ENCODE results near the gene PSD.

The PSD gene

DNA sequence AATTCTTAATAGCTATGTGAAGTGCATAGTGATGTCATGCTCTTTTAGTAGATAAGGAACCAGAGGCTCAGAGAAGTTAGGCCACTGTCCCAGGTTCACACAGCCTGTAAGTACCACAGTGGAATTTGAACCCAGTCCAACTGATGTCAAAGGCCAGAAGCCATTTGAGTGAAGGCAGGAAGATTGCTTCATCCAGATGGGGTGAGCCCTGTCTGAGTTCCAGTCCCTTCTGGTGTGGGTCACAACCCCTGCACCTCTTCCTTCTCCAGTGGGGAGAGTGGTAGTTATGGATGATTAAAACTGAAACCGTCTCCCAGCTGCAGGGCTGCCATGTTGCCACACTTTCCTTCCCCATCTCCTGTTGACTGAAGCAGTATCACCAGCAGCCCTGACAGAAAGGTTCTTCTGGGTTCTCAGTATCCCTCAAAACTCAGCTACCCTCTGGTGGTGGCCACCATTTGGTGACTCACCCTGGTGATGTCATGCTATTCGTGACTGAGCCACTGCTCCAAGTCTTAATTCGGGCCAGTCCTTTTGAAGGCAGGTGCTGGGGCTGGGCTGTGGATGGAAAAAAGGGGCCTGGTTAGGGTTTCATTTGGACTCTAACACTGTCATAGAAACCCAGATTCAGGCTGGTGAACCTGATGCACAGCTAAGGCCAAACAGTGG lies 34.2 kb upstream of the PSD start:
- H3K4me3 ChIP-seq (ENCODE audit: low read depth, low read length), result no peak overlapping the region
- DNase-seq (ENCODE audit: low read depth), result peak; percentile 56
- TF ChIP-seq, protein P1, sequence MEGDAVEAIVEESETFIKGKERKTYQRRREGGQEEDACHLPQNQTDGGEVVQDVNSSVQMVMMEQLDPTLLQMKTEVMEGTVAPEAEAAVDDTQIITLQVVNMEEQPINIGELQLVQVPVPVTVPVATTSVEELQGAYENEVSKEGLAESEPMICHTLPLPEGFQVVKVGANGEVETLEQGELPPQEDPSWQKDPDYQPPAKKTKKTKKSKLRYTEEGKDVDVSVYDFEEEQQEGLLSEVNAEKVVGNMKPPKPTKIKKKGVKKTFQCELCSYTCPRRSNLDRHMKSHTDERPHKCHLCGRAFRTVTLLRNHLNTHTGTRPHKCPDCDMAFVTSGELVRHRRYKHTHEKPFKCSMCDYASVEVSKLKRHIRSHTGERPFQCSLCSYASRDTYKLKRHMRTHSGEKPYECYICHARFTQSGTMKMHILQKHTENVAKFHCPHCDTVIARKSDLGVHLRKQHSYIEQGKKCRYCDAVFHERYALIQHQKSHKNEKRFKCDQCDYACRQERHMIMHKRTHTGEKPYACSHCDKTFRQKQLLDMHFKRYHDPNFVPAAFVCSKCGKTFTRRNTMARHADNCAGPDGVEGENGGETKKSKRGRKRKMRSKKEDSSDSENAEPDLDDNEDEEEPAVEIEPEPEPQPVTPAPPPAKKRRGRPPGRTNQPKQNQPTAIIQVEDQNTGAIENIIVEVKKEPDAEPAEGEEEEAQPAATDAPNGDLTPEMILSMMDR (conservative IDR thresholded peaks at IDR 0.05; ENCODE audit: low read depth, low read length), result no peak

DNA sequence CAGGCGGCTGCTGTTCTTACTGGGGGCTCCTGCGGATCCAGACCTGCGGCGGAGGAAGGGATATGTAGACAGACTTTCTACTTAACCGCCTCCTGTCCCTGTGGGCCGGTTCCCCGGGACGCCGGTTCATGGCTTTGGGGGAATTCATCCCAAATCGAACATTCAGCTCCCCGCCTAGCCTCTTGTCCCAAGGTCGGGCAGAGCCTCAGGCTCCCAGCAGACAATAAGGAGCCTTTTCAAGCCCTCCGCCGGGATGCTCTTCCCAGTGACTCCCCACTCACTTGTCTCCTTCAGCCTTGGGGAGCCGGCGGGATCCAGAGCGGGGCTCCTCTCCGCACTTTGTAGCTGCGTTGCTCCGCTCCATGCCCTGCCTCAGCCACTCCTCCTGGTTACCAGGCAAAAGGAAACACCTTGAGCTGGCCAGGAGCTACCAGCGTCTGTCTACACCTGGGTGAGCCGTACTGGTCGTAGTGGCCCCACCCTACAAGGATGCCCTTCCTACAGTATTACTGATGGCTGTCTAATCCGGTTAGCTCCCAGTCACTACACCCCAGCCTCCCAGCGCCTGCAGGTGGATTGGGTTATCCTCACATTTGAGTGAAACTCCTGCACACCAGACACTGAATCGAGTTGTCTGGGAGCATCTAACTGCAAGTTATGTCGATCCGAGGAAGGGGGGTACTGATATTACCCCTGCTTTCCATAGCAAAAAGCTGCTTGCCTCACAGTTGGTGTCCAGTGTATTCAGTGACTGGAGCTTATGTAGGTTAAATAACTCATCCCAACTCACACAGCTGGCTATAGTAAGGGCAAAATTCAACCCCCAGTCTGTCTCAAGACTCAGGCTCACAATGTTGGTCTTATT lies 32.8 kb upstream of the PSD start, which contains the start of gene C10orf95:
C10orf95 (minus strand) TSS at position 439 of the 865 bp plus-strand sequence. CDS start 450 bp downstream, outside the sequence.
- H3K4me3 ChIP-seq (ENCODE audit: low read depth, low read length), result peak within 1 kb of the TSS; percentile 75
- TF ChIP-seq, protein P1 (conservative IDR thresholded peaks at IDR 0.05; ENCODE audit: low read depth, low read length), result no peak
- DNase-seq (ENCODE audit: low read depth), result no peak

- peak; percentile 71 for DNase-seq (ENCODE audit: low read depth)
- peak overlapping the region; percentile 75 for H3K4me3 ChIP-seq (ENCODE audit: low read depth, low read length)
- TF ChIP-seq, protein P1 (conservative IDR thresholded peaks at IDR 0.05; ENCODE audit: low read depth, low read length), result no peak
Measured at GRCh38 chr10:102450374-102451104, 32.0 kb upstream of the PSD start.

GRCh38 chr10:102450124-102450373 lies 31.5 kb upstream of the PSD start:
- H3K4me3 ChIP-seq (ENCODE audit: low read depth, low read length), result peak overlapping the region; percentile 75
- DNase-seq (ENCODE audit: low read depth), result no peak
- TF ChIP-seq, protein P1 (conservative IDR thresholded peaks at IDR 0.05; ENCODE audit: low read depth, low read length), result no peak

DNA sequence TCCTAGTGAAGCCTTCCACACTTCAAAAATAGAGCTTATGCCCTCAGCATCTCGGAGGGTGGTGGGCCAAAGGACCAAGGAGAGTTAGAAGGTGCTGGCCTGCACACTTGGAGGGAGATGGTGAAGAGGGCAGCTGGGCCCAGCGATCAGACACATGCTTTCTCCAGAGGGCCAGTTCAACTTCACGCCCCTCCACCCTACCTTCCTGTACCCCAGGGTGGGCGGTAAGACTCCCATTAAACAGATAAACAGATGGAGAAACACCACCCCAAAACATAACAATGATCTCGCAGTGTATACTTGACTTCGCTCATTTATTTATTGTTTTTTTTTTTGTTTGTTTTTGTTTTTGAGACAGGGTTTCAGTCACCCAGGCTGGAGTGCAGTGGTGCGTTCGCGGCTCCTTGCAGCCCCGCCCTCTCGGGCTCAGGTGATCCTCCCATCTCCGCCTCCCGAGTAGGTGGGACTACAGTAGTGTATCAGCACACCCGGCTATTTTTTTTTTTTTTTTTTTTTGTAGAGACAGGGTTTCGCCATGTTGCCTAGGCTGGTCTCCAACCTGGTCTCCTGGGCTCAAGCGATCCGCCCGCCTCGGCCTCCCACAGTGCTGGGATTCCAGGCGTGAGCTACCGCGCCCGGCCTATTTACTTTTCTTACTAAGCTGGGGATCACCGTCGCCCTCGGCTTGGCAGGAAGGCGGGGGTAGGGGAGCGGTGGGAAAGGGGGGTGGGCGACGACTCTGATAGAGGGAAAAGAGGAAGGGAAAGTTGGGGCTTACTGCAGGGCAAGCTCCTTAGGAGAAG lies 30.9 kb upstream of the PSD start:
- peak; percentile 83 for DNase-seq (ENCODE audit: low read depth)
- H3K4me3 ChIP-seq (ENCODE audit: low read depth, low read length), result peak overlapping the region; percentile 75
- TF ChIP-seq, protein P1 (conservative IDR thresholded peaks at IDR 0.05; ENCODE audit: low read depth, low read length), result no peak

GRCh38 chr10:102444851-102445250 lies 26.3 kb upstream of the PSD start:
- TF ChIP-seq, protein P1 (conservative IDR thresholded peaks at IDR 0.05; ENCODE audit: low read depth, low read length), result no peak
- no peak overlapping the region for H3K4me3 ChIP-seq (ENCODE audit: low read depth, low read length)
- DNase-seq (ENCODE audit: low read depth), result no peak
